MCF 10A (cell line): ENCODE results near the gene GALNT16. TPM values are rescaled to one million over a fixed set of nuclear protein-coding genes. Genes with fewer than 3 reads are reported as not detected.

ENCODE experiments used
- BruUV-seq: library from RNA; stranded (reverse); fragments of 400-500 nt; replicated peaks from 2 replicates; lab custom pipeline; 2021; lab: Mats Ljungman, UMichigan
- CTCF ChIA-PET: fragments of 300-600 bp; sonication (Branson Sonifier 250); formaldehyde crosslinking; extraction: SDS; loops from one replicate; lab custom pipeline; 2021; ENCODE audit warnings: antibody characterized with exemption, inconsistent platforms; lab: Yijun Ruan, JAX
- POLR2A ChIA-PET: fragments of 300-600, 350-650 bp; sonication (Branson Sonifier 250); formaldehyde crosslinking; extraction: SDS; loops from one replicate; lab custom pipeline; 2020; ENCODE audit warnings: antibody characterized with exemption, inconsistent platforms; lab: Yijun Ruan, JAX
- DNase-seq: peaks from one replicate; pipeline ENCODE4 v3.0.0-alpha.2; 2018; ENCODE audit not compliant: unreplicated experiment
- H3K27ac Mint-ChIP-seq: one replicate; pipeline ENCODE4 v1.8.0; 2022; ENCODE audit warnings: mild to moderate bottlenecking, low read depth, mixed read lengths; ENCODE audit not compliant: unreplicated experiment
- H3K27me3 Mint-ChIP-seq: one replicate; pipeline ENCODE4 v1.8.0; 2022; ENCODE audit warnings: mixed read lengths; ENCODE audit not compliant: insufficient read depth, unreplicated experiment
- H3K36me3 Mint-ChIP-seq: one replicate; pipeline ENCODE4 v1.8.0; 2022; ENCODE audit warnings: mild to moderate bottlenecking, moderate library complexity, mixed read lengths; ENCODE audit not compliant: insufficient read depth, unreplicated experiment
- H3K4me1 Mint-ChIP-seq: one replicate; pipeline ENCODE4 v1.8.0; 2022; ENCODE audit warnings: mixed read lengths; ENCODE audit not compliant: insufficient read depth, unreplicated experiment
- H3K4me3 Mint-ChIP-seq: one replicate; pipeline ENCODE4 v1.8.0; 2022; ENCODE audit warnings: mild to moderate bottlenecking, moderate library complexity, mixed read lengths; ENCODE audit not compliant: unreplicated experiment
- H3K9me3 Mint-ChIP-seq: one replicate; pipeline ENCODE4 v1.8.0; 2022; ENCODE audit warnings: mixed read lengths; ENCODE audit not compliant: unreplicated experiment
- CTCF ChIP-seq: fragments of 200-600 bp; IDR thresholded peaks from one replicate; pipeline ENCODE4 v1.8.0; 2022; ENCODE audit warnings: antibody characterized with exemption, mild to moderate bottlenecking; ENCODE audit not compliant: unreplicated experiment
- intact Hi-C: fragments of 100-400 bp; cut with micrococcal nuclease; formaldehyde crosslinking; loops from 2 replicates; pipeline ENCODE4 v1.14.1; 2022
- total RNA-seq: library from RNA; stranded (reverse); gene quantifications from 2 replicates; pipeline ENCODE4 v1.2.3, GENCODE V29; 2022

GALNT16 gene
- total RNA-seq, 1 experiment from 2014 or later: not detected

- no peak overlapping the region for H3K27ac Mint-ChIP-seq
- H3K9me3 Mint-ChIP-seq: no peaks in the 10 kb centered on the region
- POLR2A ChIA-PET: no interaction called here
- H3K4me3 Mint-ChIP-seq: no peak overlapping the region
- DNase-seq: no peak
- BruUV-seq: no TSS peak
- intact Hi-C loops: no loop called here
- TF ChIP-seq CTCF: no peak
- H3K27me3 Mint-ChIP-seq: peaks cover 13% of the 10 kb centered on the region
- peaks cover 6% of the 10 kb centered on the region for H3K36me3 Mint-ChIP-seq
- H3K4me1 Mint-ChIP-seq: peaks cover 5% of the 10 kb centered on the region
- CTCF ChIA-PET: no interaction called here
Measured at GRCh38 chr14:69355607-69356281, 95.8 kb downstream of the GALNT16 start.

GRCh38 chr14:69356903-69357543 lies 97.1 kb downstream of the GALNT16 start:
- ChIA-PET CTCF (interaction anchor here (0.5 to 0.7 kb wide), 3 partner anchors 35 to 206 kb away, joined by 3 read pairs; no protein-coding TSS in a partner anchor), POLR2A (no interaction called here)
- H3K36me3 Mint-ChIP-seq: peaks cover 4% of the 10 kb centered on the region
- TF ChIP-seq CTCF: no peak
- peaks cover 13% of the 10 kb centered on the region for H3K27me3 Mint-ChIP-seq
- no peak overlapping the region for H3K27ac Mint-ChIP-seq
- no peaks in the 10 kb centered on the region for H3K9me3 Mint-ChIP-seq
- peaks cover 5% of the 10 kb centered on the region for H3K4me1 Mint-ChIP-seq
- no peak overlapping the region for H3K4me3 Mint-ChIP-seq
- intact Hi-C loops: no loop called here
- DNase-seq: no peak
- no TSS peak for BruUV-seq

- POLR2A ChIA-PET: interaction anchor here (0.7 kb wide), 1 partner anchor 14 kb away, joined by 4 read pairs; no protein-coding TSS in a partner anchor
- H3K36me3 Mint-ChIP-seq: no peaks in the 10 kb centered on the region
- TF ChIP-seq CTCF: no peak
- no peak overlapping the region for H3K4me3 Mint-ChIP-seq
- peaks cover 5% of the 10 kb centered on the region for H3K4me1 Mint-ChIP-seq
- intact Hi-C loops: no loop called here
- H3K9me3 Mint-ChIP-seq: no peaks in the 10 kb centered on the region
- BruUV-seq: no TSS peak
- H3K27ac Mint-ChIP-seq: no peak overlapping the region
- H3K27me3 Mint-ChIP-seq: peaks cover 13% of the 10 kb centered on the region
- CTCF ChIA-PET: interaction anchor here (0.5 kb wide), 1 partner anchor 103 kb away, joined by 3 read pairs; no protein-coding TSS in a partner anchor
- DNase-seq: no peak
Measured at GRCh38 chr14:69357544-69358200, 97.7 kb downstream of the GALNT16 start.
